Measurements from ENCODE around the gene AEBP1. TPM values are rescaled to one million over a fixed set of nuclear protein-coding genes. Genes with fewer than 3 reads are reported as not detected.

The AEBP1 gene
- total and polyA plus RNA-seq, 9 of the 15 experiments (the other 6 are each of a cell fraction or from before 2014, with no cell fraction given), result 0.03 to 0.78 (median 0.30) TPM; not detected in 2

- no peak for TF ChIP-seq ATF3 (IDR thresholded peaks at IDR 0.05)
- no peak for TF ChIP-seq ATF3 (CRISPR knock-in tag; conservative IDR thresholded peaks at IDR 0.05)
- no peak for TF ChIP-seq GATA2 (CRISPR knock-in tag; IDR thresholded peaks at IDR 0.05)
- TF ChIP-seq, protein P1, sequence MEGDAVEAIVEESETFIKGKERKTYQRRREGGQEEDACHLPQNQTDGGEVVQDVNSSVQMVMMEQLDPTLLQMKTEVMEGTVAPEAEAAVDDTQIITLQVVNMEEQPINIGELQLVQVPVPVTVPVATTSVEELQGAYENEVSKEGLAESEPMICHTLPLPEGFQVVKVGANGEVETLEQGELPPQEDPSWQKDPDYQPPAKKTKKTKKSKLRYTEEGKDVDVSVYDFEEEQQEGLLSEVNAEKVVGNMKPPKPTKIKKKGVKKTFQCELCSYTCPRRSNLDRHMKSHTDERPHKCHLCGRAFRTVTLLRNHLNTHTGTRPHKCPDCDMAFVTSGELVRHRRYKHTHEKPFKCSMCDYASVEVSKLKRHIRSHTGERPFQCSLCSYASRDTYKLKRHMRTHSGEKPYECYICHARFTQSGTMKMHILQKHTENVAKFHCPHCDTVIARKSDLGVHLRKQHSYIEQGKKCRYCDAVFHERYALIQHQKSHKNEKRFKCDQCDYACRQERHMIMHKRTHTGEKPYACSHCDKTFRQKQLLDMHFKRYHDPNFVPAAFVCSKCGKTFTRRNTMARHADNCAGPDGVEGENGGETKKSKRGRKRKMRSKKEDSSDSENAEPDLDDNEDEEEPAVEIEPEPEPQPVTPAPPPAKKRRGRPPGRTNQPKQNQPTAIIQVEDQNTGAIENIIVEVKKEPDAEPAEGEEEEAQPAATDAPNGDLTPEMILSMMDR (IDR thresholded peaks at IDR 0.05 in 2 of 3, conservative IDR thresholded peaks at IDR 0.05 in 1 of 3; ENCODE audit: insufficient read depth in 2 of 3, low read depth in 1 of 3, low read length in 3 of 3), result peak; percentile 43 to 53 (median 49)
Observed at GRCh38 chr7:44138698-44139097, 34.6 kb downstream of the AEBP1 start (continued).

DNA sequence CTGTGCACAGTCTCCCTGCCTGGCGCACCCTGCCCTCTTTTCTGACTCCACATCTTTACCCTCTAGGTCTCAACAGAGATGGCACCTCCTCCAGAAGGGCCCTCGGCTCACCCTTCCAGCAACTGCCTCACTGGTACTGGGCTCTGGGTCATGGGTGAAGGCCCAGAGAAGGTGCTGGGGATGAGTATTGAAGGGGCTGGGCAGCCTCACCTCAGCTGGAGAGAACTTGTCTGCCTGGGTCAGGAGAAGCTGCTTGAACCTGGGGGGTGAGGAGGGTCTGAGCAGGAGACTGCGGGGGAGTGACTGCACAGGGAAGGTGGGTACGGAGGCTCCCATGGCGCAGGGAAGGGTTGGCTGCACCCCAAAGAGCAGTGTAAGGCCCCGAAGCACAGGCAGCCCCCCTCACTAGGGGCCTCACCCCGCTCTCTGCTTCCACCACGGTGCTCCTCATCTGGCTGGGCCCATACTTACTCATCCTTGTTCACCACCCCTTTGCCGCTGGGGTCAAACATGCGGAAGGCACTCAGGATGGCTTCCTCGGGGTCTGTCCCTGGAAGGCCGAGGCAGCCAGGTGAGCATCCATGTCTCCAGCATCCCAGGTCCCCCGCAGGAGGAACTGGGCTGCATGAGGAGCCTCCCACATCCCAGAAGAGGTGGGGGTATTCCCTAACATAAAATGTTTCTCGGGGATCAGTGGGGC, 35.3 kb downstream of the AEBP1 start:
- no peak for ATAC-seq
- peaks cover 0 to 13% of the 10 kb centered on the region in 2 experiments; a peak in 2 of 5 replicates for H3K4me1 ChIP-seq (replicated peaks in 1 of 2; ENCODE audit: control insufficient read depth in 2 of 2, insufficient read depth in 2 of 2, low read length in 2 of 2)
- H3K27me3 ChIP-seq (ENCODE audit: control insufficient read depth in 2 of 2, insufficient read depth in 2 of 2, low read length in 2 of 2), result no peaks in the 10 kb centered on the region
- FAIRE-seq, result no peak
- no peaks in the 10 kb centered on the region for H3K9me1 ChIP-seq (ENCODE audit: control insufficient read depth, insufficient read depth, low read length)
- no peaks in the 10 kb centered on the region for H3K36me3 ChIP-seq (ENCODE audit: control insufficient read depth, insufficient read depth, low read length)
- no peak overlapping the region for H2AFZ ChIP-seq (ENCODE audit: low read depth, low read length)
- H3K4me2 ChIP-seq (ENCODE audit: insufficient read depth, low read length), result no peak overlapping the region
- intact Hi-C loops (cut with micrococcal nuclease) (no loop called here), in situ Hi-C loops (cut with MboI) (no loop called here)
- H3K27ac ChIP-seq (ENCODE audit: extremely low read depth, low read depth, low read length), result no peak overlapping the region
- ChIA-PET CTCF (ENCODE audit: low intra/inter-chr PET ratio) (no interaction called here), POLR2A (no interaction called here)
- no TSS peak for BruUV-seq (replicated peaks)
- no peaks in the 10 kb centered on the region for H3K9me3 ChIP-seq (replicated peaks; ENCODE audit: control insufficient read depth, insufficient read depth, low read depth, low read length)
- WGBS (ENCODE audit: insufficient coverage, low coverage, missing lambda C conversion rate), result 16% methylated on average over 13 of the region's 14 CpGs
- no peak overlapping the region for H3K4me3 ChIP-seq
- H3K79me2 ChIP-seq (ENCODE audit: control insufficient read depth, insufficient read depth, low read length), result no peaks in the 10 kb centered on the region
- no peak for DNase-seq (ENCODE audit: extremely low read depth in 1 of 4, low spot score in 3 of 4)
- peak overlapping the region in 1 of 2 experiments; percentile 28; a peak in 1 of 4 replicates for H3K9ac ChIP-seq (ENCODE audit: insufficient read depth in 1 of 2, low read depth in 2 of 2, low read length in 2 of 2)
- no peaks in the 10 kb centered on the region; the same call in 1 of the 2 replicates for H4K20me1 ChIP-seq (replicated peaks; ENCODE audit: control insufficient read depth, insufficient read depth, low read length)
- TF ChIP-seq U2AF1 (optimal IDR thresholded peaks at IDR 0.05; ENCODE audit: low read depth, low read length), result no peak
- TF ChIP-seq, protein P2, sequence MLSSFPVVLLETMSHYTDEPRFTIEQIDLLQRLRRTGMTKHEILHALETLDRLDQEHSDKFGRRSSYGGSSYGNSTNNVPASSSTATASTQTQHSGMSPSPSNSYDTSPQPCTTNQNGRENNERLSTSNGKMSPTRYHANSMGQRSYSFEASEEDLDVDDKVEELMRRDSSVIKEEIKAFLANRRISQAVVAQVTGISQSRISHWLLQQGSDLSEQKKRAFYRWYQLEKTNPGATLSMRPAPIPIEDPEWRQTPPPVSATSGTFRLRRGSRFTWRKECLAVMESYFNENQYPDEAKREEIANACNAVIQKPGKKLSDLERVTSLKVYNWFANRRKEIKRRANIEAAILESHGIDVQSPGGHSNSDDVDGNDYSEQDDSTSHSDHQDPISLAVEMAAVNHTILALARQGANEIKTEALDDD (IDR thresholded peaks at IDR 0.05), result no peak
- no peak for TF ChIP-seq FOXA1 (IDR thresholded peaks at IDR 0.05; ENCODE audit: borderline replicate concordance)
- no peak for TF ChIP-seq ETV6 (IDR thresholded peaks at IDR 0.05; ENCODE audit: borderline replicate concordance in 1 of 2, low read depth in 2 of 2, low read length in 1 of 2)
- TF ChIP-seq ETV6 (CRISPR knock-in tag; IDR thresholded peaks at IDR 0.05; ENCODE audit: borderline replicate concordance), result no peak
- no peak for TF ChIP-seq XRCC5 (IDR thresholded peaks at IDR 0.05; ENCODE audit: low read depth, low read length)
- TF ChIP-seq, protein P3, sequence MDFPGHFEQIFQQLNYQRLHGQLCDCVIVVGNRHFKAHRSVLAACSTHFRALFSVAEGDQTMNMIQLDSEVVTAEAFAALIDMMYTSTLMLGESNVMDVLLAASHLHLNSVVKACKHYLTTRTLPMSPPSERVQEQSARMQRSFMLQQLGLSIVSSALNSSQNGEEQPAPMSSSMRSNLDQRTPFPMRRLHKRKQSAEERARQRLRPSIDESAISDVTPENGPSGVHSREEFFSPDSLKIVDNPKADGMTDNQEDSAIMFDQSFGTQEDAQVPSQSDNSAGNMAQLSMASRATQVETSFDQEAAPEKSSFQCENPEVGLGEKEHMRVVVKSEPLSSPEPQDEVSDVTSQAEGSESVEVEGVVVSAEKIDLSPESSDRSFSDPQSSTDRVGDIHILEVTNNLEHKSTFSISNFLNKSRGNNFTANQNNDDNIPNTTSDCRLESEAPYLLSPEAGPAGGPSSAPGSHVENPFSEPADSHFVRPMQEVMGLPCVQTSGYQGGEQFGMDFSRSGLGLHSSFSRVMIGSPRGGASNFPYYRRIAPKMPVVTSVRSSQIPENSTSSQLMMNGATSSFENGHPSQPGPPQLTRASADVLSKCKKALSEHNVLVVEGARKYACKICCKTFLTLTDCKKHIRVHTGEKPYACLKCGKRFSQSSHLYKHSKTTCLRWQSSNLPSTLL (IDR thresholded peaks at IDR 0.05), result no peak
- no peak for TF ChIP-seq PTBP1 (IDR thresholded peaks at IDR 0.05; ENCODE audit: low read depth, low read length)
- TF ChIP-seq ZSCAN29 (IDR thresholded peaks at IDR 0.05), result no peak
